SU-DHL-6 (cell line): ENCODE results near the gene SLC6A20.

Source experiments
- H2AFZ ChIP-seq: fragments of 200-600 bp; sonication (generic); 2 replicates; pipeline ENCODE4 v1.6.1; 2014; ENCODE audit warnings: low read depth, mild to moderate bottlenecking, moderate library complexity, mixed read lengths, antibody characterized with exemption, low read length; ENCODE audit not compliant: severe bottlenecking
- H3F3A ChIP-seq: fragments of 200-600 bp; shearing (Covaris generic); 2 replicates; pipeline ENCODE4 v1.6.0; 2016; ENCODE audit warnings: antibody characterized with exemption, mild to moderate bottlenecking; ENCODE audit not compliant: insufficient read depth
- H3K27ac ChIP-seq: fragments of 200-600 bp; sonication (generic); 2 replicates; pipeline ENCODE4 v1.5.1; 2016; ENCODE audit warnings: low read depth, mild to moderate bottlenecking, low read length, moderate library complexity, mixed read lengths
- H3K27me3 ChIP-seq: fragments of 200-600 bp; sonication (generic), shearing (Covaris generic); 2 replicates; pipeline ENCODE4 v1.6.0; 2014; ENCODE audit warnings: mild to moderate bottlenecking, low read length
- H3K36me3 ChIP-seq: fragments of 200-600 bp; sonication (generic); 2 replicates; pipeline ENCODE4 v1.6.1; 2014; ENCODE audit warnings: mild to moderate bottlenecking, low read length, mixed read lengths
- H3K4me2 ChIP-seq: fragments of 300-600, 200-600 bp; shearing (Covaris generic), sonication (generic); 2 replicates; pipeline ENCODE4 v1.6.0; 2014; ENCODE audit warnings: low read length, low read depth, mild to moderate bottlenecking; ENCODE audit not compliant: poor library complexity, severe bottlenecking
- H3K4me3 ChIP-seq: fragments of 200-600 bp; sonication (generic); 2 replicates; pipeline ENCODE4 v1.5.1; 2014; ENCODE audit warnings: antibody characterized with exemption, low read length, mild to moderate bottlenecking, mixed read lengths; ENCODE audit not compliant: insufficient read depth, poor library complexity, severe bottlenecking
- H3K79me2 ChIP-seq: fragments of 200-600 bp; sonication (generic); 2 replicates; pipeline ENCODE4 v1.6.1; 2014; ENCODE audit warnings: mild to moderate bottlenecking, low read length, moderate library complexity; ENCODE audit not compliant: insufficient read depth
- H3K9ac ChIP-seq: fragments of 200-600 bp; sonication (generic); 2 replicates; pipeline ENCODE4 v1.7.0; 2014; ENCODE audit warnings: mild to moderate bottlenecking, low read length
- H3K9me2 ChIP-seq: fragments of 200-600 bp; sonication (generic); replicated peaks from 2 replicates; pipeline ENCODE4 v1.6.1; 2014; ENCODE audit warnings: low read length; ENCODE audit not compliant: insufficient read depth
- H3K9me3 ChIP-seq: fragments of 200-600 bp; sonication (generic); 2 replicates; pipeline ENCODE4 v1.6.1; 2014; ENCODE audit warnings: low read length, mixed read lengths; ENCODE audit not compliant: insufficient read depth
- H4K20me1 ChIP-seq: fragments of 200-600 bp; sonication (generic); 2 replicates; pipeline ENCODE4 v1.6.1; 2014; ENCODE audit warnings: low read depth, mild to moderate bottlenecking, antibody characterized with exemption, low read length, moderate library complexity, mixed read lengths
- EZH2phosphoT487 ChIP-seq: fragments of 200-600 bp; sonication (generic), shearing (Covaris generic); conservative IDR thresholded peaks from 2 replicates; pipeline ENCODE4 v1.6.1; 2018; ENCODE audit warnings: mild to moderate bottlenecking, antibody characterized with exemption, low read length, moderate library complexity, mixed read lengths
- TF ChIP-seq, protein P1 (sequence below): fragments of 200-600 bp; sonication (generic); IDR thresholded peaks from one replicate; pipeline ENCODE4 v1.5.1; 2017; ENCODE audit warnings: antibody characterized with exemption, mild to moderate bottlenecking, low read length, moderate library complexity; ENCODE audit not compliant: insufficient read depth, poor library complexity, severe bottlenecking

Gene SLC6A20

DNA sequence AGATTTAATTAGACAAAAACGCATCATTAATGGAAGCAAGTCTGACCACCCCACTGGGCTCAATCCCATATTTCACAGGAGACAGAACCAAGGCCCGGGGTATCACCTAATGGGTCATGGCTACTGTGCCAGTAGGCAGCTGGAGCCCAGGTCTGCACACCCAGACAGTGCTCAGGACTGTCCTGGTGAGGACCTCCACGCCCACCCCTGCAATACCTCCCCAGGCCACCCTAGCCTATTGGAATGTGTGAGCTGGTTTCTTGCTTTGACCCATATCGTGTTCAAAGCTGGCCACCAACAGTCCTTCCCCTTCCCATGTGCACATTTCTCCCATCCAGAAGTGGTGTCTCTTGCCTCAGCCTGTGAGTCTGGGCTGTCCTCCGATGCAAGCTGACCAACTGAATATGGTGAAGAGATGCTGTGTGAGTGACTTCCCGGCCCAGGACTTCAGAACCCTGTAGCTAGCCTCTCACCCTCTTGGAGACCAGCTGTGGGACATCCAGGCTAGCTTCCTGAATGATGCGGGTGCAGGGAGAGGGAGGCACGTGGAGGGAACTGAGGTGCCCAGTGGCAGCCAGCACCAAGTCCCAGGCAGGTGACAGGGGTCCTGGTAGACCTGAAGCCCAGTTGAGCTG is 19.1 kb downstream of the SLC6A20 start:
- H2AFZ ChIP-seq, result no peak overlapping the region
- no peak overlapping the region for H3K9ac ChIP-seq
- no peak overlapping the region for H3K4me2 ChIP-seq
- TF ChIP-seq, protein P1, sequence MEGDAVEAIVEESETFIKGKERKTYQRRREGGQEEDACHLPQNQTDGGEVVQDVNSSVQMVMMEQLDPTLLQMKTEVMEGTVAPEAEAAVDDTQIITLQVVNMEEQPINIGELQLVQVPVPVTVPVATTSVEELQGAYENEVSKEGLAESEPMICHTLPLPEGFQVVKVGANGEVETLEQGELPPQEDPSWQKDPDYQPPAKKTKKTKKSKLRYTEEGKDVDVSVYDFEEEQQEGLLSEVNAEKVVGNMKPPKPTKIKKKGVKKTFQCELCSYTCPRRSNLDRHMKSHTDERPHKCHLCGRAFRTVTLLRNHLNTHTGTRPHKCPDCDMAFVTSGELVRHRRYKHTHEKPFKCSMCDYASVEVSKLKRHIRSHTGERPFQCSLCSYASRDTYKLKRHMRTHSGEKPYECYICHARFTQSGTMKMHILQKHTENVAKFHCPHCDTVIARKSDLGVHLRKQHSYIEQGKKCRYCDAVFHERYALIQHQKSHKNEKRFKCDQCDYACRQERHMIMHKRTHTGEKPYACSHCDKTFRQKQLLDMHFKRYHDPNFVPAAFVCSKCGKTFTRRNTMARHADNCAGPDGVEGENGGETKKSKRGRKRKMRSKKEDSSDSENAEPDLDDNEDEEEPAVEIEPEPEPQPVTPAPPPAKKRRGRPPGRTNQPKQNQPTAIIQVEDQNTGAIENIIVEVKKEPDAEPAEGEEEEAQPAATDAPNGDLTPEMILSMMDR, result no peak
- TF ChIP-seq EZH2phosphoT487, result no peak
- no peaks in the 10 kb centered on the region for H3F3A ChIP-seq
- no peaks in the 10 kb centered on the region for H3K36me3 ChIP-seq
- no peaks in the 10 kb centered on the region for H3K9me2 ChIP-seq
- no peaks in the 10 kb centered on the region for H3K79me2 ChIP-seq
- no peaks in the 10 kb centered on the region for H3K27me3 ChIP-seq
- H4K20me1 ChIP-seq, result no peaks in the 10 kb centered on the region
- H3K4me3 ChIP-seq, result no peak overlapping the region
- no peaks in the 10 kb centered on the region for H3K9me3 ChIP-seq
- H3K27ac ChIP-seq, result no peak overlapping the region

DNA sequence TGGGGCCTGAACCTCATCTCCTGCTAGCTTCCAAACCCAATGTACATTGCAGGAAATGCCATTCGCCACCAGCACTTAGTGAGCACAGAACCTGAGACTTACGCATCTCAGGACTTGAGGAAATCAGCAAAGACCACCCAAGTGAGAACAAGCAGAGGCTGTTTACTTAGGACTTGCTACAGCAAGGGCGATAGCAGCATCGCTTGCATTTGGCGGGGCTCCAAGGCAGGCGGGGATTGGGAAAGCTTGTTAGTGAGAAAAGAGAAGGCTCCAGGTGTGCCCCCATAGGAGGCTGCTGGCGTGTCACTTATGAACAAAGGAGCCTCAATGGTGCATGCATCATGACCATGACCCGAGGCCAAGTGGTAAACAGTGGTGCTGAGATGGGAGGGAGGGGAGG is 19.7 kb downstream of the SLC6A20 start:
- no peaks in the 10 kb centered on the region for H3F3A ChIP-seq
- no peaks in the 10 kb centered on the region for H3K9me3 ChIP-seq
- TF ChIP-seq, protein P1, result no peak
- no peak for TF ChIP-seq EZH2phosphoT487
- H3K4me2 ChIP-seq, result no peak overlapping the region
- H3K4me3 ChIP-seq, result no peak overlapping the region
- H3K27ac ChIP-seq, result no peak overlapping the region
- H4K20me1 ChIP-seq, result no peaks in the 10 kb centered on the region
- H3K36me3 ChIP-seq, result no peaks in the 10 kb centered on the region
- no peaks in the 10 kb centered on the region for H3K27me3 ChIP-seq
- no peak overlapping the region for H2AFZ ChIP-seq
- no peak overlapping the region for H3K9ac ChIP-seq
- no peaks in the 10 kb centered on the region for H3K9me2 ChIP-seq
- no peaks in the 10 kb centered on the region for H3K79me2 ChIP-seq

DNA sequence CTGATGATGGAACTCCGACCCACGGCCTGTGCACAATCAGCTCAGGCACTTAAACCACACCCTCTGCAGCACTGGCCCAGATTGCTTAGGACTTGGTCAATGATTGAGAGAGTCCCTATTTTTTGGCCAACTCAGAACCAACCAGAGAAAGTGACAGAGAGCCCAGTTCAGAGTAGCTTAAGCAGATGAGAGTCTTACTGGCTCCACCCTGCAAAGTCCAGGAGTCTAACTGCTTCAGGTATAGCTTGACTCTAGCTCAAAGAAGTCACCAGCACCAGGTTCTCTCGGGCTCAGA is 20.1 kb downstream of the SLC6A20 start:
- Histone ChIP-seq H3K27ac (no peak overlapping the region), H3K36me3 (no peaks in the 10 kb centered on the region), H3K9me3 (no peaks in the 10 kb centered on the region), H2AFZ (no peak overlapping the region), H3K79me2 (no peaks in the 10 kb centered on the region), H3F3A (no peaks in the 10 kb centered on the region), H3K27me3 (no peaks in the 10 kb centered on the region), H3K4me2 (no peak overlapping the region), H3K4me3 (no peak overlapping the region), H4K20me1 (no peaks in the 10 kb centered on the region), H3K9ac (no peak overlapping the region), H3K9me2 (no peaks in the 10 kb centered on the region)
- TF ChIP-seq, protein P1, result no peak
- TF ChIP-seq EZH2phosphoT487, result no peak
